Measurements from ENCODE around the gene TTLL11. TPM values are rescaled to one million over a fixed set of nuclear protein-coding genes. Genes with fewer than 3 reads are reported as not detected.

The TTLL11 gene
- total RNA-seq, 2 experiments from 2014 or later, result 0.56 to 1.4 TPM

GRCh38 chr9:121914604-121915303 lies 178.4 kb downstream of the TTLL11 start:
- H3K4me3 Mint-ChIP-seq, result no peak overlapping the region
- H3K27ac Mint-ChIP-seq, result no peak overlapping the region
- H3K36me3 Mint-ChIP-seq (ENCODE audit: low read depth), result no peaks in the 10 kb centered on the region
- DNase-seq (no peak), ATAC-seq (no peak)
- ChIA-PET POLR2A (interaction anchor here (0.6 kb wide), 1 partner anchor 1751 kb away, joined by 4 read pairs; no protein-coding TSS in a partner anchor), CTCF (no interaction called here)
- no peaks in the 10 kb centered on the region for H3K27me3 Mint-ChIP-seq
- no peak for TF ChIP-seq CTCF (IDR thresholded peaks at IDR 0.05)
- intact Hi-C loops (cut with micrococcal nuclease), result no loop called here
- H3K4me1 Mint-ChIP-seq (ENCODE audit: low read depth), result no peaks in the 10 kb centered on the region
- H3K9me3 Mint-ChIP-seq, result no peaks in the 10 kb centered on the region

GRCh38 chr9:121914017-121914595 lies 179.0 kb downstream of the TTLL11 start:
- H3K27me3 Mint-ChIP-seq, result no peaks in the 10 kb centered on the region
- no peak for TF ChIP-seq CTCF (IDR thresholded peaks at IDR 0.05)
- DNase-seq (no peak), ATAC-seq (no peak)
- no peaks in the 10 kb centered on the region for H3K4me1 Mint-ChIP-seq (ENCODE audit: low read depth)
- ChIA-PET POLR2A (interaction anchor here (0.6 kb wide), 1 partner anchor 1751 kb away, joined by 4 read pairs; no protein-coding TSS in a partner anchor), CTCF (no interaction called here)
- no peaks in the 10 kb centered on the region for H3K36me3 Mint-ChIP-seq (ENCODE audit: low read depth)
- intact Hi-C loops (cut with micrococcal nuclease), result no loop called here
- no peak overlapping the region for H3K27ac Mint-ChIP-seq
- H3K9me3 Mint-ChIP-seq, result no peaks in the 10 kb centered on the region
- no peak overlapping the region for H3K4me3 Mint-ChIP-seq

- TF ChIP-seq CTCF (IDR thresholded peaks at IDR 0.05), result no peak
- ATAC-seq (no peak), DNase-seq (no peak)
- Mint-ChIP-seq H3K9me3 (no peaks in the 10 kb centered on the region), H3K4me1 (ENCODE audit: low read depth) (no peaks in the 10 kb centered on the region), H3K36me3 (ENCODE audit: low read depth) (no peaks in the 10 kb centered on the region), H3K27me3 (no peaks in the 10 kb centered on the region), H3K27ac (no peak overlapping the region), H3K4me3 (no peak overlapping the region)
- POLR2A ChIA-PET, result no interaction called here
- CTCF ChIA-PET, result no interaction called here
- intact Hi-C loops (cut with micrococcal nuclease), result no loop called here
These were observed 180.1 kb downstream of the TTLL11 start for GRCh38 chr9:121912812-121913627.

- Mint-ChIP-seq H3K27me3 (no peaks in the 10 kb centered on the region), H3K36me3 (ENCODE audit: low read depth) (no peaks in the 10 kb centered on the region), H3K9me3 (no peaks in the 10 kb centered on the region), H3K27ac (no peak overlapping the region), H3K4me1 (ENCODE audit: low read depth) (no peaks in the 10 kb centered on the region), H3K4me3 (no peak overlapping the region)
- no peak for ATAC-seq
- DNase-seq, result no peak
- ChIA-PET CTCF (no interaction called here), POLR2A (interaction anchor here (0.7 kb wide), 1 partner anchor 11 kb away, joined by 3 read pairs; no protein-coding TSS in a partner anchor)
- no peak for TF ChIP-seq CTCF (IDR thresholded peaks at IDR 0.05)
- intact Hi-C loops (cut with micrococcal nuclease), result no loop called here
These were observed 182.5 kb downstream of the TTLL11 start for GRCh38 chr9:121910491-121911040.

Measured in activated CD8-positive, alpha-beta T cell treated with anti-CD3 and anti-CD28 coated beads for 36 hours (primary cell).